Endothelial cell of umbilical vein (primary cell): ENCODE data around the gene MAML2. TPM values are rescaled to one million over a fixed set of nuclear protein-coding genes. Genes with fewer than 3 reads are reported as not detected.

ENCODE experiments used
- BruUV-seq: library from RNA; stranded (reverse); fragments of 400-500 nt; replicated peaks from 2 replicates; lab custom pipeline; 2021; lab: Mats Ljungman, UMichigan
- CTCF ChIA-PET: fragments of 300-600, 350-600 bp; sonication (Branson Sonifier 250); formaldehyde crosslinking; loops from one replicate; lab custom pipeline; 2021; ENCODE audit warnings: antibody characterized with exemption, inconsistent platforms; lab: Charles Lee
- POLR2A ChIA-PET: fragments of 300-600, 350-600 bp; sonication (Branson Sonifier 250); formaldehyde crosslinking; loops from one replicate; lab custom pipeline; 2021; ENCODE audit warnings: antibody characterized with exemption, inconsistent platforms; lab: Charles Lee
- DNase-seq: peaks from one replicate; pipeline ENCODE4 v3.0.0-alpha.2; 2011; ENCODE audit warnings: low read depth, low spot score
- FAIRE-seq: peaks from 2 replicates; lab custom pipeline; 2011; peaks lifted over from hg19 to GRCh38; lab: Jason Lieb, UNC
- H2AFZ ChIP-seq: 2 replicates; pipeline ENCODE4 v1.6.0; 2012; ENCODE audit warnings: low read depth, low read length, control low read depth, inconsistent platforms
- H3K27ac ChIP-seq: 2 replicates; pipeline ENCODE4 v1.5.1; 2011; ENCODE audit warnings: low read depth, mild to moderate bottlenecking, control low read depth, low read length, moderate library complexity; ENCODE audit not compliant: insufficient read depth
- H3K27me3 ChIP-seq, 2 experiments: 2 replicates each; pipeline versions ENCODE4 v1.6.0 to v1.6.1; 2011; ENCODE audit warnings: low read length in 2 of 2, mixed read lengths in 1 of 2; ENCODE audit not compliant: control insufficient read depth in 2 of 2, insufficient read depth in 2 of 2
- H3K36me3 ChIP-seq, 2 experiments: 2 replicates in 1 of 2; 3 replicates in 1 of 2; pipeline ENCODE4 v1.5.1; 2011; ENCODE audit warnings: low read length in 2 of 2, mild to moderate bottlenecking in 1 of 2, moderate library complexity in 1 of 2; ENCODE audit not compliant: control insufficient read depth in 2 of 2, insufficient read depth in 2 of 2; ENCODE audit errors: extremely low read depth in 1 of 2
- H3K4me1 ChIP-seq: 3 replicates; pipeline ENCODE4 v1.5.1; 2011; ENCODE audit warnings: mild to moderate bottlenecking, low read length; ENCODE audit not compliant: control insufficient read depth, insufficient read depth; ENCODE audit errors: extremely low read depth
- H3K4me2 ChIP-seq: 2 replicates; pipeline ENCODE4 v1.6.1; 2011; ENCODE audit warnings: low read length, control low read depth, mixed read lengths; ENCODE audit not compliant: insufficient read depth
- H3K4me3 ChIP-seq, 3 experiments: fragments of 200-600 bp in 1 of 3; sonication (generic), shearing (Covaris generic) in 1 of 3; replicated peaks in 1 of 3; 2 replicates each; pipeline ENCODE4 v1.5.1; 2011 to 2016; ENCODE audit warnings: control low read depth in 3 of 3, low read length in 3 of 3, mild to moderate bottlenecking in 2 of 3, inconsistent platforms in 1 of 3, low read depth in 1 of 3, moderate library complexity in 1 of 3; ENCODE audit not compliant: insufficient read depth in 1 of 3
- H3K79me2 ChIP-seq: 2 replicates; pipeline ENCODE4 v1.6.0; 2012; ENCODE audit warnings: low read length, inconsistent platforms; ENCODE audit not compliant: control insufficient read depth, insufficient read depth
- H3K9ac ChIP-seq: replicated peaks from 2 replicates; pipeline ENCODE3; 2011; ENCODE audit warnings: low read length, control low read depth; ENCODE audit not compliant: insufficient read depth; ENCODE audit errors: extremely low read depth
- H3K9me1 ChIP-seq: replicated peaks from 3 replicates; pipeline ENCODE4 v1.6.0; 2011; ENCODE audit warnings: mild to moderate bottlenecking, low read length; ENCODE audit not compliant: control insufficient read depth, insufficient read depth; ENCODE audit errors: extremely low read depth
- H3K9me3 ChIP-seq: replicated peaks from 2 replicates; pipeline ENCODE4 v1.5.1; 2012; ENCODE audit warnings: low read length, inconsistent platforms; ENCODE audit not compliant: control insufficient read depth, insufficient read depth
- H4K20me1 ChIP-seq: replicated peaks from 2 replicates; pipeline ENCODE3; 2011; ENCODE audit warnings: mild to moderate bottlenecking, low read length; ENCODE audit not compliant: control insufficient read depth, insufficient read depth; ENCODE audit errors: extremely low read depth
- EZH2 ChIP-seq: IDR thresholded peaks from 2 replicates; pipeline ENCODE4 v1.6.1; 2012; ENCODE audit warnings: borderline replicate concordance, low read depth, mild to moderate bottlenecking, moderate library complexity, low read length, inconsistent platforms; ENCODE audit not compliant: severe bottlenecking
- FOS ChIP-seq: IDR thresholded peaks from 2 replicates; pipeline ENCODE4 v1.6.1; 2011; ENCODE audit warnings: mild to moderate bottlenecking, low read length, moderate library complexity, borderline replicate concordance; ENCODE audit not compliant: insufficient read depth
- GATA2 ChIP-seq: IDR thresholded peaks from 2 replicates; pipeline ENCODE4 v1.7.0; 2011; ENCODE audit warnings: low read depth, mild to moderate bottlenecking, moderate library complexity, mixed read lengths, low read length; ENCODE audit not compliant: insufficient read length, insufficient read depth
- MYC ChIP-seq: IDR thresholded peaks from one replicate; pipeline ENCODE4 v1.6.1; 2011; ENCODE audit warnings: mild to moderate bottlenecking, low read depth, low read length
- POLR2A ChIP-seq: IDR thresholded peaks from 2 replicates; pipeline ENCODE4 v1.6.1; 2012; ENCODE audit warnings: low read depth, mild to moderate bottlenecking, control low read depth, low read length
- dilution Hi-C: fragments of 300-500 bp; cut with MboI; formaldehyde crosslinking; loops from one replicate; pipeline ENCODE4 v1.15.0; 2019; ENCODE audit warnings: low sequenced_read_pairs; ENCODE audit not compliant: extremely low pct_ligation_motif_present
- intact Hi-C: fragments of 100-400 bp; cut with micrococcal nuclease; formaldehyde crosslinking; loops from one replicate; pipeline ENCODE4 v1.10.0; 2022
- polyA plus RNA-seq, 4 experiments: library from polyadenylated mRNA; depleted of rRNA in 3 of 4; stranded (reverse) in 3 of 4; unstranded in 1 of 4; fragments of >200 nt; gene quantifications; 2 replicates each; pipeline versions ENCODE4 v1.2.1 to v1.2.3, GENCODE V29; 2011 to 2012; ENCODE audit warnings: missing spikeins in 1 of 4
- total RNA-seq: library from RNA; stranded (reverse); gene quantifications from 2 replicates; pipeline ENCODE4 v1.2.3, GENCODE V29; 2021

Gene MAML2
- total and polyA plus RNA-seq, 2 donors (not counting 3 experiments of a cell fraction or from before 2014, with no cell fraction given) = 12.4 to 16.8 TPM

- intact Hi-C loops = loop anchor here (2.0 kb wide), 3 partner anchors 40 to 518 kb away; partner anchors contain the start of genes CCDC82 and FAM76B
- ChIA-PET CTCF (interaction anchor here (0.8 to 10.5 kb wide), 7 partner anchors 11 to 251 kb away, joined by 3 to 156 read pairs (median 5); partner anchors contain the start of gene MAML2), POLR2A (interaction anchor here (0.6 to 0.7 kb wide), 2 partner anchors 13 to 35 kb away, joined by 3 to 4 read pairs; no protein-coding TSS in a partner anchor)
- Histone ChIP-seq H3K4me1 (peaks cover 78% of the 10 kb centered on the region), H3K27me3 (no peaks in the 10 kb centered on the region), H3K9ac (peak overlapping the region; percentile 92), H3K9me1 (no peaks in the 10 kb centered on the region), H3K27ac (peak overlapping the region; percentile 98), H4K20me1 (no peaks in the 10 kb centered on the region), H3K4me2 (peak overlapping the region; percentile 81), H3K4me3 (peak overlapping the region in 1 of 3 experiments; percentile 10), H3K9me3 (no peaks in the 10 kb centered on the region), H3K79me2 (peaks cover 16% of the 10 kb centered on the region), H2AFZ (no peak overlapping the region), H3K36me3 (no peaks in the 10 kb centered on the region)
- TSS peak; percentile 67 for BruUV-seq
- DNase-seq (no peak), FAIRE-seq (no peak)
- TF ChIP-seq FOS = no peak
- TF ChIP-seq POLR2A = no peak
- dilution Hi-C loops = no loop called here
Observed at GRCh38 chr11:96306600-96306932, 36.4 kb downstream of the MAML2 start.

- peaks cover 73% of the 10 kb centered on the region for H3K4me1 ChIP-seq
- H2AFZ ChIP-seq = no peak overlapping the region
- CTCF ChIA-PET = interaction anchor here (1.5 to 10.5 kb wide), 7 partner anchors 8 to 251 kb away, joined by 3 to 156 read pairs (median 5); partner anchors contain the start of gene MAML2
- dilution Hi-C loops = no loop called here
- H3K79me2 ChIP-seq = peaks cover 16% of the 10 kb centered on the region
- peak overlapping the region; percentile 81 for H3K4me2 ChIP-seq
- H3K9me1 ChIP-seq = no peaks in the 10 kb centered on the region
- no peaks in the 10 kb centered on the region for H3K27me3 ChIP-seq
- H3K9ac ChIP-seq = peak overlapping the region; percentile 92
- intact Hi-C loops = loop anchor here (2.0 kb wide), 3 partner anchors 39 to 517 kb away; partner anchors contain the start of genes CCDC82 and FAM76B
- no peaks in the 10 kb centered on the region for H3K9me3 ChIP-seq
- no peaks in the 10 kb centered on the region for H4K20me1 ChIP-seq
- no peaks in the 10 kb centered on the region for H3K36me3 ChIP-seq
- no peak overlapping the region for H3K4me3 ChIP-seq
- DNase-seq (no peak), FAIRE-seq (no peak)
- no peak for TF ChIP-seq GATA2
- TF ChIP-seq EZH2 = no peak
- TF ChIP-seq MYC = no peak
- POLR2A ChIA-PET = no interaction called here
- peak overlapping the region; percentile 98 for H3K27ac ChIP-seq
- no TSS peak for BruUV-seq
Observed at GRCh38 chr11:96306071-96306470, 36.9 kb downstream of the MAML2 start.
